ENCODE results near the gene PCDHB4.
"Not testable (repeated sequence)": the region's sequence is repeated elsewhere in the genome, so short reads cannot be mapped to it uniquely, and the experiment has no call there.

PCDHB4 gene

DNA sequence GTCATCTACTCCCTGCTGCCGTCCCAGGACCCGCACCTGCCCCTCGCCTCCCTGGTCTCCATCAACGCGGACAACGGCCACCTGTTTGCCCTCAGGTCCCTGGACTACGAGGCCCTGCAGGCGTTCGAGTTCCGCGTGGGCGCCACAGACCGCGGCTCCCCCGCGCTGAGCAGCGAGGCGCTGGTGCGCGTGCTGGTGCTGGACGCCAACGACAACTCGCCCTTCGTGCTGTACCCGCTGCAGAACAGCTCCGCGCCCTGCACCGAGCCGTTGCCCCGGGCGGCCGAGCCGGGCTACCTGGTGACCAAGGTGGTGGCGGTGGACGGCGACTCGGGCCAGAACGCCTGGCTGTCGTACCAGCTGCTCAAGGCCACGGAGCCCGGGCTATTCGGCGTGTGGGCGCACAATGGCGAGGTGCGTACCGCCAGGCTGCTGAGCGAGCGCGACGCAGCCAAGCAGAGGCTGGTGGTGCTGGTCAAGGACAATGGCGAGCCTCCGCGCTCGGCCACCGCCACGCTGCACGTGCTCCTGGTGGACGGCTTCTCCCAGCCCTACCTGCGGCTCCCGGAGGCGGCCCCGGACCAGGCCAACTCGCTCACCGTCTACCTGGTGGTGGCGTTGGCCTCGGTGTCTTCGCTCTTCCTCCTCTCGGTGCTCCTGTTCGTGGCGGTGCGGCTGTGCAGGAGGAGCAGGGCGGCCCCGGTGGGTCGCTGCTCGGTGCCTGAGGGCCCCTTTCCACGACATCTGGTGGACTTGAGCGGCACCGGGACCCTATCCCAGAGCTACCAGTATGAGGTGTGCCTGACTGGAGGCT, 52.9 kb downstream of the PCDHB4 start:
- WGBS, 2 experiments: 95% methylated on average over 79 of the region's 79 CpGs
- not testable (repeated sequence) for H3K27ac ChIP-seq (ENCODE audit: insufficient read depth, low read depth, low read length, poor library complexity, severe bottlenecking); H3K9me3 ChIP-seq (ENCODE audit: control insufficient read depth, low read length); H3K4me3 ChIP-seq (ENCODE audit: insufficient read depth, low read depth, low read length); H3K4me1 ChIP-seq (ENCODE audit: control insufficient read depth, insufficient read depth, low read length); H3K27me3 ChIP-seq (ENCODE audit: control insufficient read depth, insufficient read depth, low read length, poor library complexity, severe bottlenecking); H3K36me3 ChIP-seq (ENCODE audit: control insufficient read depth, insufficient read depth, low read length)

Measured in ectodermal cell (in vitro differentiated cells).